Ascending aorta (tissue), 2 donors: Measurements from ENCODE around the gene IWS1. TPM values are rescaled to one million over a fixed set of nuclear protein-coding genes. Genes with fewer than 3 reads are reported as not detected.

Source experiments
- DNase-seq, 2 donors: peaks; one replicate each; pipeline ENCODE4 v3.0.0-alpha.2; 2019; ENCODE audit warnings: low spot score in 2 of 2
- H3K27ac ChIP-seq, 2 donors: fragments of 200-600 bp; sonication (generic); one replicate each; pipeline ENCODE4 v1.5.1; 2016 to 2017; ENCODE audit warnings: mild to moderate bottlenecking in 1 of 2
- H3K27me3 ChIP-seq: fragments of 200-600 bp; sonication (generic); one replicate; pipeline ENCODE4 v1.5.1; 2017
- H3K36me3 ChIP-seq, 2 donors: fragments of 200-600 bp; sonication (generic); one replicate each; pipeline ENCODE4 v1.5.1; 2016
- H3K4me1 ChIP-seq, 2 donors: fragments of 200-600 bp; sonication (generic); one replicate each; pipeline ENCODE4 v1.5.1; 2016 to 2017; ENCODE audit warnings: mild to moderate bottlenecking in 1 of 2
- H3K4me3 ChIP-seq, 2 donors: fragments of 200-600 bp; sonication (generic); one replicate each; pipeline ENCODE4 v1.5.1; 2016 to 2017; ENCODE audit warnings: mild to moderate bottlenecking in 1 of 2
- H3K9me3 ChIP-seq, 2 donors: fragments of 200-600 bp; sonication (generic); one replicate each; pipeline ENCODE4 v1.5.1; 2016
- CTCF ChIP-seq, 3 experiments: fragments of 200-600 bp in 2 of 3; fragments of 450-650 bp in 1 of 3; sonication (generic) in 2 of 3; IDR thresholded peaks; one replicate each; pipeline ENCODE4 v1.5.1; 2016 to 2019; ENCODE audit warnings: antibody characterized with exemption in 3 of 3, mild to moderate bottlenecking in 1 of 3, moderate library complexity in 1 of 3
- intact Hi-C: fragments of 100-400 bp; cut with DNase I; formaldehyde crosslinking; loops from one replicate; pipeline ENCODE4 v1.15.1; 2023
- total RNA-seq: library from RNA; depleted of rRNA; stranded (reverse); fragments of >200 nt; gene quantifications from one replicate; pipeline ENCODE4 v1.1.0, GENCODE V29; 2016

IWS1 gene
- total RNA-seq, 1 donor from 2014 or later, result 54.6 TPM

- no peak for DNase-seq
- H3K36me3 ChIP-seq, result peaks cover 25 to 40% of the 10 kb centered on the region in 2 donors
- TF ChIP-seq CTCF (IDR thresholded peaks at IDR 0.05), result peak; percentile 26 to 66 (median 65)
- H3K4me1 ChIP-seq, result no peaks in the 10 kb centered on the region
- no peak overlapping the region for H3K27ac ChIP-seq
- no peak overlapping the region for H3K4me3 ChIP-seq
- H3K9me3 ChIP-seq, result no peaks in the 10 kb centered on the region
- intact Hi-C loops, result loop anchor here (1.0 to 5.0 kb wide), 2 partner anchors 107 to 155 kb away; no protein-coding TSS in a partner anchor
- no peaks in the 10 kb centered on the region for H3K27me3 ChIP-seq
Measured at GRCh38 chr2:127479219-127479825, 47.0 kb downstream of the IWS1 start.

- H3K27me3 ChIP-seq, result no peaks in the 10 kb centered on the region
- H3K27ac ChIP-seq, result no peak overlapping the region
- DNase-seq, result no peak
- intact Hi-C loops, result loop anchor here (5.0 kb wide), 1 partner anchor 103 kb away; no protein-coding TSS in a partner anchor
- H3K4me3 ChIP-seq, result no peak overlapping the region
- H3K36me3 ChIP-seq, result peaks cover 6 to 10% of the 10 kb centered on the region in 2 donors
- no peak for TF ChIP-seq CTCF (IDR thresholded peaks at IDR 0.05)
- no peaks in the 10 kb centered on the region for H3K4me1 ChIP-seq
- no peaks in the 10 kb centered on the region for H3K9me3 ChIP-seq
Measured at GRCh38 chr2:127475788-127476187, 50.5 kb downstream of the IWS1 start.

GRCh38 chr2:127472268-127472667 is 54.0 kb downstream of the IWS1 start:
- DNase-seq, result no peak
- peaks cover 6 to 9% of the 10 kb centered on the region in 2 donors for H3K36me3 ChIP-seq
- no peak overlapping the region for H3K4me3 ChIP-seq
- no peaks in the 10 kb centered on the region for H3K9me3 ChIP-seq
- TF ChIP-seq CTCF (IDR thresholded peaks at IDR 0.05), result no peak
- no peaks in the 10 kb centered on the region for H3K27me3 ChIP-seq
- H3K27ac ChIP-seq, result no peak overlapping the region
- H3K4me1 ChIP-seq, result no peaks in the 10 kb centered on the region
- intact Hi-C loops, result no loop called here

- no peak for TF ChIP-seq CTCF (IDR thresholded peaks at IDR 0.05)
- no peak for DNase-seq
- Histone ChIP-seq H3K9me3 (no peaks in the 10 kb centered on the region), H3K27ac (no peak overlapping the region), H3K27me3 (no peaks in the 10 kb centered on the region), H3K4me1 (no peaks in the 10 kb centered on the region), H3K36me3 (peaks cover 6 to 9% of the 10 kb centered on the region in 2 donors), H3K4me3 (no peak overlapping the region)
- intact Hi-C loops, result no loop called here
Measured at GRCh38 chr2:127471286-127471988, 54.9 kb downstream of the IWS1 start.

- Histone ChIP-seq H3K9me3 (no peaks in the 10 kb centered on the region), H3K27ac (no peak overlapping the region), H3K36me3 (peaks cover 6 to 9% of the 10 kb centered on the region in 2 donors), H3K4me1 (no peaks in the 10 kb centered on the region), H3K27me3 (no peaks in the 10 kb centered on the region), H3K4me3 (no peak overlapping the region)
- intact Hi-C loops, result no loop called here
- no peak for DNase-seq
- no peak for TF ChIP-seq CTCF (IDR thresholded peaks at IDR 0.05)
Measured at GRCh38 chr2:127469974-127470373, 56.3 kb downstream of the IWS1 start.
